ENCODE measurements around the gene ETV7.

DNA sequence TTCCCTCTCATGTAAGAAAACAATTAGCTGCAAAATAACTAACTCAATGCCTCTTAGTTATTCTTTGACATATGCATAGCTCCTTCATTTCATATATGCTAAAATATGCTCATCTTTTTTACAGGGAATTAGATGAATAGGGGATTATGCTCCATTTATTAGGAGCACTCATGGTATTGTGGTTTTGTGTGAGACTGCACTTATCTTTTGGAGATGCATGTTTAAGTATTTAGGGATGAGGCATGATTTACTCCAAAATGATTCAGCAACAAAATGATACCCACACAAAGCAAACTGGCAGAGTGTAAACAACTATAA, 59.6 kb downstream of the ETV7 start:
- no peak for TF ChIP-seq EZH2 (IDR thresholded peaks at IDR 0.05)
- TF ChIP-seq POLR2AphosphoS5 (IDR thresholded peaks at IDR 0.05; ENCODE audit: borderline replicate concordance, low read depth, low read length), result no peak
- no peak for TF ChIP-seq FOXP2 (optimal IDR thresholded peaks at IDR 0.05; ENCODE audit: control extremely low read depth, extremely low read length, insufficient read depth)

All from SK-N-MC (cell line).